IMR-90 (cell line): ENCODE measurements around the gene AK3. TPM values are rescaled to one million over a fixed set of nuclear protein-coding genes. Genes with fewer than 3 reads are reported as not detected.

ENCODE experiments used
- ATAC-seq: fragments of 200-7000 bp; cut with Tn5 transposase; 2 replicates; pipeline ENCODE4 v1.9.1; 2020; ENCODE audit warnings: low read depth, mild to moderate bottlenecking, moderate library complexity
- BruUV-seq: library from RNA; stranded (reverse); fragments of 400-500 nt; replicated peaks from 2 replicates; lab custom pipeline; 2021; lab: Mats Ljungman, UMichigan
- CTCF ChIA-PET: fragments of 300-600 bp; formaldehyde crosslinking; extraction: SDS; loops from one replicate; lab custom pipeline; 2021; ENCODE audit warnings: antibody characterized with exemption; lab: Yijun Ruan, JAX
- POLR2A ChIA-PET: fragments of 300-600 bp; sonication (Branson Sonifier 250); formaldehyde crosslinking; loops from one replicate; lab custom pipeline; 2022; ENCODE audit warnings: antibody characterized with exemption; ENCODE audit not compliant: unreplicated experiment; lab: Charles Lee
- DNase-seq: peaks from one replicate; pipeline ENCODE4 v3.0.0; 2013
- H2AFZ ChIP-seq: replicated peaks from 2 replicates; pipeline ENCODE3; 2013; ENCODE audit warnings: low read length, mild to moderate bottlenecking; ENCODE audit not compliant: poor library complexity
- H2AK5ac ChIP-seq: 2 replicates; pipeline ENCODE4 v1.6.1; 2013; ENCODE audit warnings: low read depth, low read length, inconsistent platforms
- H2AK9ac ChIP-seq: replicated peaks from 2 replicates; pipeline ENCODE3; 2013; ENCODE audit warnings: mild to moderate bottlenecking, low read depth, low read length, moderate library complexity; ENCODE audit not compliant: poor library complexity
- H2BK120ac ChIP-seq: 2 replicates; pipeline ENCODE4 v1.6.1; 2013; ENCODE audit warnings: low read depth, low read length, inconsistent platforms
- H2BK15ac ChIP-seq: 3 replicates; pipeline ENCODE4 v1.6.1; 2013; ENCODE audit warnings: low read depth, low read length, inconsistent platforms
- H2BK20ac ChIP-seq: 2 replicates; pipeline ENCODE4 v1.6.1; 2013; ENCODE audit warnings: low read depth, mild to moderate bottlenecking, inconsistent platforms, low read length, moderate library complexity
- H2BK5ac ChIP-seq: 2 replicates; pipeline ENCODE4 v1.6.1; 2013; ENCODE audit warnings: mild to moderate bottlenecking, low read depth, low read length, inconsistent platforms; ENCODE audit not compliant: poor library complexity, severe bottlenecking
- H3K14ac ChIP-seq: replicated peaks from 2 replicates; pipeline ENCODE4 v1.6.1; 2013; ENCODE audit warnings: low read depth, low read length, inconsistent platforms
- H3K18ac ChIP-seq: 2 replicates; pipeline ENCODE4 v1.6.1; 2013; ENCODE audit warnings: low read depth, low read length, control low read depth
- H3K23ac ChIP-seq: 2 replicates; pipeline ENCODE4 v1.6.1; 2013; ENCODE audit warnings: low read depth, low read length, inconsistent platforms
- H3K27ac ChIP-seq: 2 replicates; pipeline ENCODE4 v1.5.1; 2013; ENCODE audit warnings: mild to moderate bottlenecking, control low read depth, low read length; ENCODE audit not compliant: insufficient read depth
- H3K27me3 ChIP-seq: 2 replicates; pipeline ENCODE4 v1.6.1; 2013; ENCODE audit warnings: low read length; ENCODE audit not compliant: control insufficient read depth, insufficient read depth
- H3K36me3 ChIP-seq: 2 replicates; pipeline ENCODE4 v1.6.1; 2013; ENCODE audit warnings: low read length, mixed read lengths; ENCODE audit not compliant: control insufficient read depth, insufficient read depth
- H3K4ac ChIP-seq: 2 replicates; pipeline ENCODE4 v1.6.1; 2013; ENCODE audit warnings: low read depth, low read length, inconsistent platforms
- H3K4me1 ChIP-seq: 2 replicates; pipeline ENCODE4 v1.6.1; 2013; ENCODE audit warnings: low read length, mixed read lengths; ENCODE audit not compliant: control insufficient read depth, insufficient read depth
- H3K4me2 ChIP-seq: 2 replicates; pipeline ENCODE4 v1.6.1; 2013; ENCODE audit warnings: low read depth, mild to moderate bottlenecking, control low read depth, low read length, moderate library complexity
- H3K4me3 ChIP-seq: 2 replicates; pipeline ENCODE4 v1.5.1; 2013; ENCODE audit warnings: low read depth, mild to moderate bottlenecking, control low read depth, low read length, moderate library complexity; ENCODE audit not compliant: insufficient read depth
- H3K56ac ChIP-seq: 2 replicates; pipeline ENCODE4 v1.6.1; 2013; ENCODE audit warnings: low read length, inconsistent platforms; ENCODE audit not compliant: insufficient read depth; ENCODE audit errors: extremely low read depth
- H3K79me1 ChIP-seq, 2 experiments: 2 replicates each; pipeline ENCODE4 v1.6.1; 2013; ENCODE audit warnings: low read length in 2 of 2, inconsistent platforms in 1 of 2, low read depth in 1 of 2
- H3K9ac ChIP-seq: 2 replicates; pipeline ENCODE4 v1.6.1; 2013; ENCODE audit warnings: low read depth, low read length, control low read depth
- H3K9me1 ChIP-seq: 2 replicates; pipeline ENCODE4 v1.6.1; 2013; ENCODE audit warnings: low read length, inconsistent platforms; ENCODE audit not compliant: insufficient read depth
- H3K9me3 ChIP-seq: 2 replicates; pipeline ENCODE4 v1.6.1; 2013; ENCODE audit warnings: low read length; ENCODE audit not compliant: control insufficient read depth, insufficient read depth
- H4K20me1 ChIP-seq: 2 replicates; pipeline ENCODE4 v1.6.1; 2013; ENCODE audit warnings: low read length, inconsistent platforms; ENCODE audit not compliant: insufficient read depth
- H4K5ac ChIP-seq: 2 replicates; pipeline ENCODE4 v1.6.1; 2013; ENCODE audit warnings: mild to moderate bottlenecking, low read depth, low read length, control low read depth
- H4K8ac ChIP-seq, 2 experiments: 2 replicates each; pipeline ENCODE4 v1.6.1; 2013; ENCODE audit warnings: low read depth in 2 of 2, low read length in 2 of 2, control low read depth in 1 of 2, inconsistent platforms in 1 of 2
- H4K91ac ChIP-seq: 2 replicates; pipeline ENCODE4 v1.6.1; 2013; ENCODE audit warnings: low read depth, low read length, inconsistent platforms; ENCODE audit not compliant: insufficient read depth
- BHLHE40 ChIP-seq: fragments of 150-350 bp; IDR thresholded peaks from 2 replicates; pipeline ENCODE4 v1.6.1; 2016; ENCODE audit warnings: mild to moderate bottlenecking, low read depth, low read length
- CHD1 ChIP-seq: IDR thresholded peaks from 2 replicates; pipeline ENCODE4 v1.6.1; 2012; ENCODE audit warnings: low read depth, low read length, improper control_type of control experiment
- MAZ ChIP-seq: IDR thresholded peaks from 2 replicates; pipeline ENCODE4 v1.6.1; 2012; ENCODE audit warnings: low read depth, mild to moderate bottlenecking, low read length, improper control_type of control experiment, moderate library complexity, borderline replicate concordance
- WGBS, 2 experiments: methylation state at CpG; one replicate each; pipeline versions ENCODE4 v1.1.5 to v1.1.7; 2013; ENCODE audit warnings: missing lambda C conversion rate in 2 of 2; ENCODE audit not compliant: insufficient read length in 1 of 2; ENCODE audit errors: extremely low coverage in 2 of 2; 5-methylcytosine and 5-hydroxymethylcytosine counted together
- dilution Hi-C: fragments of 300-500 bp; cut with HindIII; formaldehyde crosslinking; loops from one replicate; pipeline ENCODE4 v1.14.3; 2018; ENCODE audit warnings: low sequenced_read_pairs; ENCODE audit not compliant: unreplicated experiment
- in situ Hi-C: fragments of 300-500 bp; cut with MboI; formaldehyde crosslinking; loops from 3 replicates; pipeline ENCODE4 v1.14.3; 2019; ENCODE audit warnings: low sequenced_read_pairs, inconsistent platforms, mixed read lengths
- intact Hi-C: fragments of 100-400 bp; cut with micrococcal nuclease; formaldehyde crosslinking; loops from 2 replicates; pipeline ENCODE4 v1.10.0; 2022
- polyA plus RNA-seq, 3 experiments: library from polyadenylated mRNA; depleted of rRNA; stranded (reverse); fragments of >200 nt; gene quantifications; 2 replicates each; pipeline ENCODE4 v1.2.3, GENCODE V29; 2012; ENCODE audit warnings: low replicate concordance in 1 of 3
- total RNA-seq: library from RNA; depleted of rRNA; stranded (reverse); fragments of >200 nt; gene quantifications from 2 replicates; pipeline ENCODE4 v1.2.3, GENCODE V29; 2012

Gene AK3
- total and polyA plus RNA-seq, 2 of the 4 experiments (the other 2 are of a cell fraction): 24.7 to 26.2 TPM

DNA sequence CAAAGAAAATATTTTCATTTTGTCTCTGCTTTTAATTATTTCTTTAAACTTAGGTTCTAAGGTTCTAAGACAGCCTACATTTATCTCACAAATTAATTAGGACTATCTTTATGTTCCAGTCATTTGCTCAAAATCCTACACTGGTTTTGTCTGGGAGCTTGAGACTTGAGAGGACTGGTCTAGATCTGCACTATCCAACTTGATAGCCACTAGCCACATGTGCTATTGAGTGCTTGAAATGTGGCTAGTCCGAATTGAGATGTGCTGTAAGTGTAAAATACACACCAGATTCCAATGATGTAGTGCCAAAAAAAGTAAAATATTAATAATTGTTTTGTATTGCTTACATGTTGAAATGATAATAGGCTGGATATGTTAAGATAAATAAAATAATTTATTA lies 54.4 kb downstream of the AK3 start:
- ChIA-PET CTCF (interaction anchor here (0.5 kb wide), 2 partner anchors 34 to 42 kb away, joined by 3 read pairs; no protein-coding TSS in a partner anchor), POLR2A (no interaction called here)
- TF ChIP-seq BHLHE40 (no peak), CHD1 (no peak), MAZ (no peak)
- H4K20me1 ChIP-seq: peaks cover 7% of the 10 kb centered on the region; the same call in 1 of the 2 replicates
- peak; percentile 19 for ATAC-seq
- no peaks in the 10 kb centered on the region for H3K9me3 ChIP-seq
- H2AK9ac ChIP-seq: no peak overlapping the region
- no TSS peak for BruUV-seq
- no peak overlapping the region for H2BK120ac ChIP-seq
- no peak overlapping the region for H2BK15ac ChIP-seq
- no peak overlapping the region for H3K4me2 ChIP-seq
- peaks cover 2% of the 10 kb centered on the region for H3K4me1 ChIP-seq
- H3K18ac ChIP-seq: no peak overlapping the region
- peaks cover 10% of the 10 kb centered on the region for H3K9me1 ChIP-seq
- H2BK5ac ChIP-seq: no peak overlapping the region
- no peak overlapping the region for H3K14ac ChIP-seq
- H4K5ac ChIP-seq: no peak overlapping the region
- H3K56ac ChIP-seq: no peak overlapping the region
- no peak overlapping the region for H3K4ac ChIP-seq
- H2BK20ac ChIP-seq: no peak overlapping the region
- no peak for DNase-seq
- no peak overlapping the region for H4K8ac ChIP-seq
- H3K27ac ChIP-seq: no peak overlapping the region
- dilution Hi-C loops (no loop called here), in situ Hi-C loops (loop anchor here (25.0 kb wide), 1 partner anchor 574 kb away; no protein-coding TSS in a partner anchor), intact Hi-C loops (no loop called here)
- H3K36me3 ChIP-seq: peaks cover 23% of the 10 kb centered on the region
- no CpG with 5 or more reads among the region's 1 CpG for WGBS, 2 experiments
- no peak overlapping the region for H2AK5ac ChIP-seq
- no peak overlapping the region for H4K91ac ChIP-seq
- no peak overlapping the region for H3K4me3 ChIP-seq
- H3K79me1 ChIP-seq: peaks cover 19 to 53% of the 10 kb centered on the region in 2 experiments
- 0 out of 2 replicates have a peak overlapping the region, but pooled peaks have one; percentile 3 for H3K23ac ChIP-seq
- no peak overlapping the region for H2AFZ ChIP-seq
- no peak overlapping the region for H3K9ac ChIP-seq
- H3K27me3 ChIP-seq: no peaks in the 10 kb centered on the region
